ENCODE measurements around the gene BMPR1A.

BMPR1A gene

GRCh38 chr10:86870679-86871078, 114.3 kb downstream of the BMPR1A start:
- no peaks in the 10 kb centered on the region for H3K4me1 ChIP-seq (ENCODE audit: control insufficient read depth, insufficient read depth, low read length)
- no peaks in the 10 kb centered on the region for H3K9me3 ChIP-seq (replicated peaks; ENCODE audit: low read length)
- H3K36me3 ChIP-seq (ENCODE audit: insufficient read depth, low read length), result no peaks in the 10 kb centered on the region
- no peaks in the 10 kb centered on the region for H3K27me3 ChIP-seq (ENCODE audit: control insufficient read depth, insufficient read depth, low read length)
- H3K4me3 ChIP-seq (ENCODE audit: low read length), result no peak overlapping the region
- H3K9ac ChIP-seq (ENCODE audit: low read depth, low read length), result no peak overlapping the region
- no peak overlapping the region for H3K4me2 ChIP-seq (ENCODE audit: low read length)

GRCh38 chr10:86871563-86872183, 115.3 kb downstream of the BMPR1A start:
- H3K4me3 ChIP-seq (ENCODE audit: low read length), result no peak overlapping the region
- H3K36me3 ChIP-seq (ENCODE audit: insufficient read depth, low read length), result peaks cover 3% of the 10 kb centered on the region
- no peaks in the 10 kb centered on the region for H3K9me3 ChIP-seq (replicated peaks; ENCODE audit: low read length)
- no peak overlapping the region for H3K9ac ChIP-seq (ENCODE audit: low read depth, low read length)
- no peaks in the 10 kb centered on the region for H3K27me3 ChIP-seq (ENCODE audit: control insufficient read depth, insufficient read depth, low read length)
- no peak overlapping the region for H3K4me2 ChIP-seq (ENCODE audit: low read length)
- peaks cover 2% of the 10 kb centered on the region for H3K4me1 ChIP-seq (ENCODE audit: control insufficient read depth, insufficient read depth, low read length)

DNA sequence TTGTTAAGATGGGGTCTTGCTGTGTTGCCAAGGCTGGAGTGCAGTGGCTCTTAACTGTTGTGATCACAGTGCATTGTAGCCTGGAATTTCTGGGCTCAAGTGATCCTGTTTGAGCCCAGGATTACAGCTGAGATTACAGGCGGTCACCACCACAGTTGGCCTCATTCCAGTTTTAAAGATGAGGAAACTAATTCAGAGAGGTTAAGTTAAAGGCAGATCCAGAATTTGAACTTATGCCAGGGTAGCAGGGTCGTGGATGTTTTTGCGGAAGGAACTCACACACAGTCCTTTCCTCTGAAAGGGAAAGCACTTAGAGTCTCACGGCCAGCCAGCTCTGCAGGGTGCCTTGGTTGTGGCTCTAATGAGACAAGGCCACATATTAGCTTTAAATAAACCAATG, 116.3 kb downstream of the BMPR1A start:
- Histone ChIP-seq H3K9ac (ENCODE audit: low read depth, low read length) (no peak overlapping the region), H3K4me3 (ENCODE audit: low read length) (no peak overlapping the region), H3K9me3 (replicated peaks; ENCODE audit: low read length) (no peaks in the 10 kb centered on the region), H3K36me3 (ENCODE audit: insufficient read depth, low read length) (peaks cover 6% of the 10 kb centered on the region), H3K4me1 (ENCODE audit: control insufficient read depth, insufficient read depth, low read length) (peaks cover 5% of the 10 kb centered on the region), H3K4me2 (ENCODE audit: low read length) (no peak overlapping the region), H3K27me3 (ENCODE audit: control insufficient read depth, insufficient read depth, low read length) (no peaks in the 10 kb centered on the region)

GRCh38 chr10:86876748-86877147, 120.3 kb downstream of the BMPR1A start:
- Histone ChIP-seq H3K4me2 (ENCODE audit: low read length) (no peak overlapping the region), H3K27me3 (ENCODE audit: control insufficient read depth, insufficient read depth, low read length) (no peaks in the 10 kb centered on the region), H3K9me3 (replicated peaks; ENCODE audit: low read length) (no peaks in the 10 kb centered on the region), H3K36me3 (ENCODE audit: insufficient read depth, low read length) (peaks cover 6% of the 10 kb centered on the region), H3K9ac (ENCODE audit: low read depth, low read length) (no peak overlapping the region), H3K4me1 (ENCODE audit: control insufficient read depth, insufficient read depth, low read length) (peaks cover 5% of the 10 kb centered on the region), H3K4me3 (ENCODE audit: low read length) (no peak overlapping the region)

DNA sequence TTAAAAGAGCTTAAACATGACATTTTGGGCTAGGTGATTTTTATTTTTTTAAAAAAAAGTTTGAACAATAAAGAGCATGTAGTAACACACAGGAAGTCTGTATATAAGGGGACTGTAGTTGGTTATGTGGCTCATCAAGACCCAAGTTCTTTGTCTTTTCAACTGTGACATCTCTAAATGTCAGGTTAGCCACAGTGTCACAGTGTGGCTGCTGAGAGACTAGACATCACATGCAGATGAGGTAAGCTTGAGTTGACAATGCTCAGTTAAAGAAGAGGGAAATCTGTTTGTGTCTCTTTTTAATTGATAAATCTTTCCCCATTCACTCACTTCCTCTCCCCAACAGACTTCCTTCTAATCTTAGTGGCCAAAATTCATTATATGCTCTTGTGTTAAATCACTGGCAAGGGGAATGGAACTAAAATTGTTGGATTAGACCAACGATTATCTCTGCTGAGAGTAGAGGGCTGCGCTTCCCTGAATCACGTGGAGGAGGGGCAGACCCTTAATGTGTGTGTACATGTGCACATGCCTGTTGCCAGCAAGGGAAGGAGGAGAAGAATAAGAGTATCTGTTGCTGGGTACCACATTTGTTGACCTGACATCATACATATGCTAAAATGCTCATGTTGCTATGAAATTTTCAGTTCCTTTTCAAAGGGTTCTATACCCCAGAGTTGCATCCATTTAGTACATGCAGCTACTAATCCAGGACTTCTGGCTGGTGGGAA, 122.7 kb downstream of the BMPR1A start:
- H3K4me1 ChIP-seq (ENCODE audit: control insufficient read depth, insufficient read depth, low read length), result peaks cover 5% of the 10 kb centered on the region
- no peaks in the 10 kb centered on the region for H3K9me3 ChIP-seq (replicated peaks; ENCODE audit: low read length)
- no peak overlapping the region for H3K9ac ChIP-seq (ENCODE audit: low read depth, low read length)
- H3K4me2 ChIP-seq (ENCODE audit: low read length), result no peak overlapping the region
- H3K36me3 ChIP-seq (ENCODE audit: insufficient read depth, low read length), result peaks cover 6% of the 10 kb centered on the region
- H3K27me3 ChIP-seq (ENCODE audit: control insufficient read depth, insufficient read depth, low read length), result no peaks in the 10 kb centered on the region
- no peak overlapping the region for H3K4me3 ChIP-seq (ENCODE audit: low read length)

DNA sequence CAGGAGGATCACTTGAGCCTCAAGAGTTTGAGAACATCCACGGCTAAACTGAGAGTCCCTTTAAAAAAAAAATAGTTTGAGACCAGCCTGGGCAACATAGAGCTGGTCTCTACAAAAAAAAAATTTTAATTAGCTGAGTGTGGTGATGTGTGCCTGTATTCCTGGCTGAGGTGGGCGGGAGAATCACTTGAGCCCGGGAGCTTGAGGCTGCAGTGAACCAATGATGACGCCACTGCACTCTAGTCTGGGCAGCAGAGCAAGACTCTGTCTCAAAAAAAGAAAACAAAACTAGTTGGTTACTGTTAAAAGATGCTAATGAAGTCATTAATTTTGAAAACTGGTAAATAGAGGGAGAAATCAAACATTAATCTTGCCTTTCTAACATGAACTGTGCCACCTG, 124.6 kb downstream of the BMPR1A start:
- Histone ChIP-seq H3K27me3 (ENCODE audit: control insufficient read depth, insufficient read depth, low read length) (no peaks in the 10 kb centered on the region), H3K4me2 (ENCODE audit: low read length) (no peak overlapping the region), H3K36me3 (ENCODE audit: insufficient read depth, low read length) (peaks cover 6% of the 10 kb centered on the region), H3K9me3 (replicated peaks; ENCODE audit: low read length) (no peaks in the 10 kb centered on the region), H3K9ac (ENCODE audit: low read depth, low read length) (no peak overlapping the region), H3K4me3 (ENCODE audit: low read length) (no peak overlapping the region), H3K4me1 (ENCODE audit: control insufficient read depth, insufficient read depth, low read length) (peaks cover 5% of the 10 kb centered on the region)

- peaks cover 11% of the 10 kb centered on the region for H3K4me1 ChIP-seq (ENCODE audit: control insufficient read depth, insufficient read depth, low read length)
- H3K4me2 ChIP-seq (ENCODE audit: low read length), result peak overlapping the region; percentile 56
- H3K9ac ChIP-seq (ENCODE audit: low read depth, low read length), result no peak overlapping the region
- peaks cover 7% of the 10 kb centered on the region for H3K36me3 ChIP-seq (ENCODE audit: insufficient read depth, low read length)
- H3K27me3 ChIP-seq (ENCODE audit: control insufficient read depth, insufficient read depth, low read length), result no peaks in the 10 kb centered on the region
- H3K4me3 ChIP-seq (ENCODE audit: low read length), result no peak overlapping the region
- no peaks in the 10 kb centered on the region for H3K9me3 ChIP-seq (replicated peaks; ENCODE audit: low read length)
These were observed 132.4 kb downstream of the BMPR1A start for GRCh38 chr10:86888585-86889381.

- Histone ChIP-seq H3K27me3 (ENCODE audit: control insufficient read depth, insufficient read depth, low read length) (no peaks in the 10 kb centered on the region), H3K4me1 (ENCODE audit: control insufficient read depth, insufficient read depth, low read length) (peaks cover 11% of the 10 kb centered on the region), H3K4me3 (ENCODE audit: low read length) (no peak overlapping the region), H3K9me3 (replicated peaks; ENCODE audit: low read length) (no peaks in the 10 kb centered on the region), H3K9ac (ENCODE audit: low read depth, low read length) (no peak overlapping the region), H3K36me3 (ENCODE audit: insufficient read depth, low read length) (peaks cover 11% of the 10 kb centered on the region), H3K4me2 (ENCODE audit: low read length) (no peak overlapping the region)
These were observed 133.6 kb downstream of the BMPR1A start for GRCh38 chr10:86889997-86890396.

- H3K36me3 ChIP-seq (ENCODE audit: insufficient read depth, low read length), result peaks cover 11% of the 10 kb centered on the region
- no peaks in the 10 kb centered on the region for H3K27me3 ChIP-seq (ENCODE audit: control insufficient read depth, insufficient read depth, low read length)
- no peaks in the 10 kb centered on the region for H3K9me3 ChIP-seq (replicated peaks; ENCODE audit: low read length)
- no peak overlapping the region for H3K9ac ChIP-seq (ENCODE audit: low read depth, low read length)
- H3K4me2 ChIP-seq (ENCODE audit: low read length), result no peak overlapping the region
- no peaks in the 10 kb centered on the region for H3K4me1 ChIP-seq (ENCODE audit: control insufficient read depth, insufficient read depth, low read length)
- H3K4me3 ChIP-seq (ENCODE audit: low read length), result no peak overlapping the region
These were observed 142.1 kb downstream of the BMPR1A start for GRCh38 chr10:86898511-86898910.

GRCh38 chr10:86899132-86899531, 142.7 kb downstream of the BMPR1A start:
- no peaks in the 10 kb centered on the region for H3K9me3 ChIP-seq (replicated peaks; ENCODE audit: low read length)
- H3K4me1 ChIP-seq (ENCODE audit: control insufficient read depth, insufficient read depth, low read length), result no peaks in the 10 kb centered on the region
- no peak overlapping the region for H3K9ac ChIP-seq (ENCODE audit: low read depth, low read length)
- peaks cover 8% of the 10 kb centered on the region for H3K36me3 ChIP-seq (ENCODE audit: insufficient read depth, low read length)
- no peak overlapping the region for H3K4me2 ChIP-seq (ENCODE audit: low read length)
- no peak overlapping the region for H3K4me3 ChIP-seq (ENCODE audit: low read length)
- no peaks in the 10 kb centered on the region for H3K27me3 ChIP-seq (ENCODE audit: control insufficient read depth, insufficient read depth, low read length)

DNA sequence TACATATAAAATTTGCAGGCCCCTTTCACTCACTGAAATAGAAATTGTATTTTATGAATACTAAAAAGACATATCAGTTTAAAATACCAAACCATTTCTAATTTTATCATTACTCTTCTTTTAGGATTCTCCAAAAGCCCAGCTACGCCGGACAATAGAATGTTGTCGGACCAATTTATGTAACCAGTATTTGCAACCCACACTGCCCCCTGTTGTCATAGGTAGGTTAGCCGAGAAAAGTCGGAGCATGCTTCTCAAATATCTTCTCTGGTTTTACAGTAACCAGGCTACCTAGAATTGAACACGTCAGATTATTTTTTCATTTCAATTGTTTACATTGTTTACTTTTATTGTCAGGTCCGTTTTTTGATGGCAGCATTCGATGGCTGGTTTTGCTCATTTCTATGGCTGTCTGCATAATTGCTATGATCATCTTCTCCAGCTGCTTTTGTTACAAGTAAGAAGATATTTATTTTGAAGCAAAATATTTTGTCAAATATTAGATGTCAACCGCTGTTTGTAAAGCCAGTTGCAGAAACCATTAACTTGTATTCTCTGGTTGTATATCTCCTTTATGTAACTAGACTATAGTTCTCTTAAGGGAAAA, 143.4 kb downstream of the BMPR1A start:
- H3K4me1 ChIP-seq (ENCODE audit: control insufficient read depth, insufficient read depth, low read length), result no peaks in the 10 kb centered on the region
- no peak overlapping the region for H3K4me2 ChIP-seq (ENCODE audit: low read length)
- H3K4me3 ChIP-seq (ENCODE audit: low read length), result no peak overlapping the region
- no peaks in the 10 kb centered on the region for H3K9me3 ChIP-seq (replicated peaks; ENCODE audit: low read length)
- H3K36me3 ChIP-seq (ENCODE audit: insufficient read depth, low read length), result peaks cover 7% of the 10 kb centered on the region
- H3K27me3 ChIP-seq (ENCODE audit: control insufficient read depth, insufficient read depth, low read length), result no peaks in the 10 kb centered on the region
- H3K9ac ChIP-seq (ENCODE audit: low read depth, low read length), result no peak overlapping the region
